ENCODE data around the gene TRAF4. TPM values are rescaled to one million over a fixed set of nuclear protein-coding genes. Genes with fewer than 3 reads are reported as not detected.
"Not testable (repeated sequence)": the region's sequence is repeated elsewhere in the genome, so short reads cannot be mapped to it uniquely, and the experiment has no call there.

Gene TRAF4
- total RNA-seq, 2 experiments from 2014 or later, result 66.0 to 78.4 TPM

DNA sequence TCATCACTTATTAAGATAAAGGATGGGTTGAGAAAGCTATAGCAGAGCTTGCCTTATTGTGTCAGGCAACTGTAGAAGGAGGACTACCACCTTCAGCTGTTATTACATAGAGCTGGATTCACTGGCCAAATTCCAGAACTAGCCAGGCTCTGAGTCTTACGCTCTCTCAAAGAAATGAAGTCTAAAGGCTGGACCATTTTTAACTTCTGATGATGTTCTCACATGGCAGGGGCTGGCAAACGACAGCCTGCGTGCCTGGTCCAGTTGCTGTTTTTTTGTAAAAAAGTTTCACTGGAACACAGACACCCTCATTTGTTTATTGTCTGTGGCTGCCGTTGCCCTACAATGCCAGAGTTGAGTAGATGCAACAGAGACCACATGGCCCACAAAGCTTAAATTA is 21.2 kb downstream of the TRAF4 start:
- no peak overlapping the region for H3K27ac Mint-ChIP-seq

GRCh38 chr17:28773736-28774135 is 29.9 kb downstream of the TRAF4 start:
- H3K4me1 Mint-ChIP-seq (ENCODE audit: low read depth), result peaks cover 23% of the 10 kb centered on the region
- no peaks in the 10 kb centered on the region for H3K27me3 Mint-ChIP-seq (ENCODE audit: low read depth)
- ChIA-PET POLR2A (no interaction called here), CTCF (interaction anchor here (0.7 to 5.9 kb wide), 7 partner anchors 8 to 144 kb away, joined by 3 to 83 read pairs (median 3); partner anchors contain the start of genes RPL23A and TLCD1)
- H3K9me3 Mint-ChIP-seq (ENCODE audit: insufficient read depth), result no peaks in the 10 kb centered on the region
- H3K4me3 Mint-ChIP-seq, result no peak overlapping the region
- H3K36me3 Mint-ChIP-seq (ENCODE audit: low read depth), result peaks cover 7% of the 10 kb centered on the region
- H3K27ac Mint-ChIP-seq, result no peak overlapping the region
- no peak for ATAC-seq
- DNase-seq, result no peak

More for the DNA sequence above, 21.2 kb downstream of the TRAF4 start:
- Mint-ChIP-seq H3K27me3 (ENCODE audit: low read depth) (no peaks in the 10 kb centered on the region), H3K4me1 (ENCODE audit: low read depth) (peaks cover 16% of the 10 kb centered on the region), H3K9me3 (ENCODE audit: insufficient read depth) (no peaks in the 10 kb centered on the region), H3K36me3 (ENCODE audit: low read depth) (peaks cover 19% of the 10 kb centered on the region), H3K4me3 (no peak overlapping the region)
- ChIA-PET CTCF (interaction anchor here (0.6 to 7.6 kb wide), 24 partner anchors 9 to 347 kb away, joined by 3 to 133 read pairs (median 14); partner anchors contain the start of genes DHRS13, FAM222B, FLOT2 and PHF12), POLR2A (interaction anchor here (1.4 kb wide), 1 partner anchor 129 kb away, joined by 4 read pairs; no protein-coding TSS in a partner anchor)
- DNase-seq, result no peak
- ATAC-seq, result no peak

DNA sequence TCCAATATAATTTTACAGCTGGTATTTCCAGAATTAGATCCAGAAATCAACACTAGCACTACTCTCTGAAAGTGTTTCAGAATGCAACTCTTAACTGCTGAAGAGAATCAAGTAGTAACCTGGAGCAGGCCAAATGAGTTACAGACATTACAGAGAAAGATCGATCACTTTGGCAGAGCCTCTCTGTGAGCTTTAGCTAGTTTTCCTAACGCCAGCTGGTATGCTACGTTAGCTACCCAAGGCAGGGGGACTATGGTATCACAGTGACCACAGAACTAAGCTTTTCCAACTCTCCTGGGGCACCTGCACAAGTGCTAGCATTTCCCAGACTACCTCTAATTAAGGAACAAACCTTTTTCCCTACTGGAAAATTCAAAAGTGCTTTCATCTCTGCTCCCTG is 30.4 kb downstream of the TRAF4 start:
- no peak overlapping the region for H3K27ac Mint-ChIP-seq
- H3K4me3 Mint-ChIP-seq, result no peak overlapping the region
- DNase-seq (no peak), ATAC-seq (no peak)
- peaks cover 28% of the 10 kb centered on the region for H3K4me1 Mint-ChIP-seq (ENCODE audit: low read depth)
- no peaks in the 10 kb centered on the region for H3K9me3 Mint-ChIP-seq (ENCODE audit: insufficient read depth)
- CTCF ChIA-PET, result interaction anchor here (0.7 to 5.9 kb wide), 7 partner anchors 8 to 343 kb away, joined by 3 to 83 read pairs (median 3); partner anchors contain the start of gene TLCD1
- H3K36me3 Mint-ChIP-seq (ENCODE audit: low read depth), result peaks cover 11% of the 10 kb centered on the region
- H3K27me3 Mint-ChIP-seq (ENCODE audit: low read depth), result no peaks in the 10 kb centered on the region
- POLR2A ChIA-PET, result no interaction called here

DNA sequence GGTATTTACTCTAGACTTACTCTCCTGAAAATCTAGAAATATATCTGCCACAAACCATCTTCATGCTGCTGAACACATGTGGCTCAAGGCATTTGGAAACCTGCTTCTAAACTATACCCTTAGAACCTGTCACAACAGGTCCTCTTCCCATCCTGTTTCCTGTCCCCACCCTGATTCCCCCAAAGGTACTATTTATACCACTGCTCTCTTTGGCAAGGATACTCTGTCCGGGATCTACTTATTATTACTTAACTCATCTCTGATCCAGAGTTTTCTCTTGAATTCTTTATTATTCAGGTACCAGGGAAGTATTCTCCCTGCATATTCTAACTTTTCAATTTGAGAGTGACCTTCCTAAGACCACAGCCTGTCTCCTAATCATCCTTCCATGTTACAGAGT is 33.4 kb downstream of the TRAF4 start:
- ATAC-seq, result no peak
- Mint-ChIP-seq H3K4me3 (no peak overlapping the region), H3K4me1 (ENCODE audit: low read depth) (peaks cover 28% of the 10 kb centered on the region), H3K36me3 (ENCODE audit: low read depth) (peaks cover 13% of the 10 kb centered on the region), H3K9me3 (ENCODE audit: insufficient read depth) (no peaks in the 10 kb centered on the region), H3K27ac (peak overlapping the region; percentile 34), H3K27me3 (ENCODE audit: low read depth) (no peaks in the 10 kb centered on the region)
- ChIA-PET CTCF (interaction anchor here (1.2 to 5.9 kb wide), 3 partner anchors 13 to 50 kb away, joined by 3 to 83 read pairs (median 10); no protein-coding TSS in a partner anchor), POLR2A (interaction anchor here (0.7 kb wide), 1 partner anchor 83 kb away, joined by 3 read pairs; no protein-coding TSS in a partner anchor)
- DNase-seq, result no peak

- CTCF ChIA-PET, result interaction anchor here (2.3 kb wide), 1 partner anchor 16 kb away, joined by 10 read pairs; no protein-coding TSS in a partner anchor
- H3K9me3 Mint-ChIP-seq (ENCODE audit: insufficient read depth), result not testable (repeated sequence)
These were observed 35.8 kb downstream of the TRAF4 start for GRCh38 chr17:28779601-28780000.

DNA sequence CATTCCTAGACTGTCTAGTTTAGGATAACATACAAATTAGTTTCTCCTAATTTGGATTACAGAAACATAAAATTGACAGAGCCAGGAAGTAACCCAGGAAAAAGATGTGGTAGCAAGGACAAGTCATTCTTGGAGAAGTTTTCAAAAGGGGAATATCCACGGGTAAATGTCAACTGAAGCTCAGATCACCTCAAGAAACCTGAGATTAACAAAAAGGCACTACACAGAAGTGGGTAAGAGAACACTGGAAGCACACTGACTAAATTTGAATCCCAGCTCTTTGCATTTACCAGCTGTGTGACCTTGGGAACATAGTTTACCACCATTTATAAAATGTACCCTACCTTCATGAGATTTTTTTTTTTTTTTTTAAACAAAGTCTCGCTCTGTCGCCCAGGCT is 39.4 kb downstream of the TRAF4 start:
- Mint-ChIP-seq H3K4me1 (ENCODE audit: low read depth) (peaks cover 10% of the 10 kb centered on the region), H3K36me3 (ENCODE audit: low read depth) (peaks cover 8% of the 10 kb centered on the region), H3K27me3 (ENCODE audit: low read depth) (no peaks in the 10 kb centered on the region), H3K27ac (no peak overlapping the region), H3K9me3 (ENCODE audit: insufficient read depth) (no peaks in the 10 kb centered on the region), H3K4me3 (no peak overlapping the region)
- DNase-seq, result no peak
- no peak for ATAC-seq
- ChIA-PET POLR2A (no interaction called here), CTCF (no interaction called here)

More at GRCh38 chr17:28779601-28780000, 35.8 kb downstream of the TRAF4 start:
- peaks cover 24% of the 10 kb centered on the region for H3K4me1 Mint-ChIP-seq (ENCODE audit: low read depth)
- not testable (repeated sequence) for H3K36me3 Mint-ChIP-seq (ENCODE audit: low read depth); H3K27ac Mint-ChIP-seq; ATAC-seq; H3K27me3 Mint-ChIP-seq (ENCODE audit: low read depth); H3K4me3 Mint-ChIP-seq; DNase-seq
- POLR2A ChIA-PET, result interaction anchor here (0.7 kb wide), 2 partner anchors 10 to 52 kb away, joined by 3 read pairs; no protein-coding TSS in a partner anchor

- Mint-ChIP-seq H3K27ac (no peak overlapping the region), H3K27me3 (ENCODE audit: low read depth) (no peaks in the 10 kb centered on the region)
- POLR2A ChIA-PET, result interaction anchor here (0.5 kb wide), 1 partner anchor 106 kb away, joined by 3 read pairs; no protein-coding TSS in a partner anchor
These were observed 44.3 kb downstream of the TRAF4 start for GRCh38 chr17:28788100-28788499.

DNA sequence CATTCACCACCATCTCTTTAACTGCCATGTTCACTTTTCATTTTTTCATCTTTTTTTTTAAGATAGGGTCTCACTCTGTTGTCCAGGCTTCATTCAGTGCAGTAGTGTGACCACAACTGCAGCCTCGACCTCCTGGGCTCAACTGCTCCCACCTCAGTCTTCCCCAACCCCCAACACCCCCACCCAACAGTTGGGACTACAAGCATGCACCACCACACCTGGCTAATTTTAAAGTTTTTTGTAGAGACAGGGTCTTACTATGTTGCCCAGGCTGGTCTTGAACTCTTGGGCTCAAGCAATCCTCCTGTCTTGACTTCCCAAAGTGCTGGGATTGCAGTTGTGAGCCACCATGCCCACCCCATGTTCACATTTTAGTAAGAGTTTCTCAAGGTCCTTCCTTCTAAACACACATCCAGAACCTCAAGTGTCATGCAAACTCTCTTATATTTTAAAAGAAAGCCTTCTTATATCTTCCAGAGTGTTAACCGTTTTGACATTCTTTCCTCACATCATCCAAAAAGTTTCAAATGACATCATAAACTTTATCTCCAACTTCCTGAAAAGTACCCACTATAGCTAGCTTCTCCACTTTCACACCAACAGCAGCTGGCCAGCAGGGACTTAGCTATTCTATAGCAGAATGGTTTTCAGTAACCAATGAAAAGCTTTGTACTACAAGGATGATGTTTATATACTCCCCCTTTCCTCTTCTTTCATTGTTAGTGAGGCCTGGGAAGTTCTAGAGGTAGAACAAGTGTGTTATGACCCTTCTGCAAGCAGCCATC is 49.3 kb downstream of the TRAF4 start:
- Mint-ChIP-seq H3K27me3 (ENCODE audit: low read depth) (no peaks in the 10 kb centered on the region), H3K27ac (no peak overlapping the region), H3K4me1 (ENCODE audit: low read depth) (peaks cover 3% of the 10 kb centered on the region), H3K4me3 (no peak overlapping the region), H3K36me3 (ENCODE audit: low read depth) (no peaks in the 10 kb centered on the region), H3K9me3 (ENCODE audit: insufficient read depth) (no peaks in the 10 kb centered on the region)
- POLR2A ChIA-PET, result interaction anchor here (0.6 kb wide), 1 partner anchor 506 kb away, joined by 3 read pairs; no protein-coding TSS in a partner anchor
- CTCF ChIA-PET, result interaction anchor here (0.7 to 1.5 kb wide), 6 partner anchors 9 to 49 kb away, joined by 3 to 4 read pairs (median 3); no protein-coding TSS in a partner anchor
- DNase-seq (no peak), ATAC-seq (no peak)

More at GRCh38 chr17:28788100-28788499, 44.3 kb downstream of the TRAF4 start:
- Mint-ChIP-seq H3K9me3 (ENCODE audit: insufficient read depth) (no peaks in the 10 kb centered on the region), H3K4me3 (no peak overlapping the region), H3K36me3 (ENCODE audit: low read depth) (no peaks in the 10 kb centered on the region), H3K4me1 (ENCODE audit: low read depth) (no peaks in the 10 kb centered on the region)
- ATAC-seq (no peak), DNase-seq (no peak)
- CTCF ChIA-PET, result interaction anchor here (5.8 kb wide), 1 partner anchor 25 kb away, joined by 34 read pairs; no protein-coding TSS in a partner anchor

DNA sequence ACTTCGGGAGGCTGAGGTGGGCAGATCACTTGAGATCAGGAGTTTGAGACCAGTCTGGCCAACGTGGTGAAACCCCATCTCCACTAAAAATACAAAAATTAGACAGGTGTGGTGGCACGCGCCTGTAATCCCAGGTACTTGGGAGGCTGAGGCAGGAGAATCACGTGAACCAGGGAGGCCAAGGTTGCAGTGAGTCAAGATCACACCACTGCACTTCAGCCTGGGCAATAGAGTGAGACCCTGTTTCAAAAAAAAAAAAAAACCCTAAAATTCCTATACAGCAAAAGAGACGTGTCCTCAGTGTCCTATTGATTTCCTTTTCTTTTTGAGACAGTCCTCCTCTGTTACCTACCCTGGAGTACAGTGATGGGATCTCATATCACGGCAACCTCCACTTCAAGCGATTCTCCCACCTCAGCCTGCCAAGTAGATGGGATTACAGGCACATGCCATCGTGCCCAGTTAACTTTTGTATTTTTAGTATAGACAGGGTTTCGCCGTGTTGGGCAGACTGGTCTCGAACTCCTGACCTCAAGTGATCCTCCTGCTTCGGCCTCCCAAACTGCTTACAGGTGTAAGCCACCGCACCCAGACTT is 51.1 kb downstream of the TRAF4 start:
- POLR2A ChIA-PET; ATAC-seq; H3K4me1 Mint-ChIP-seq (ENCODE audit: low read depth); CTCF ChIA-PET; DNase-seq; H3K27me3 Mint-ChIP-seq (ENCODE audit: low read depth); H3K27ac Mint-ChIP-seq; H3K4me3 Mint-ChIP-seq; H3K36me3 Mint-ChIP-seq (ENCODE audit: low read depth); H3K9me3 Mint-ChIP-seq (ENCODE audit: insufficient read depth): not testable (repeated sequence)

DNA sequence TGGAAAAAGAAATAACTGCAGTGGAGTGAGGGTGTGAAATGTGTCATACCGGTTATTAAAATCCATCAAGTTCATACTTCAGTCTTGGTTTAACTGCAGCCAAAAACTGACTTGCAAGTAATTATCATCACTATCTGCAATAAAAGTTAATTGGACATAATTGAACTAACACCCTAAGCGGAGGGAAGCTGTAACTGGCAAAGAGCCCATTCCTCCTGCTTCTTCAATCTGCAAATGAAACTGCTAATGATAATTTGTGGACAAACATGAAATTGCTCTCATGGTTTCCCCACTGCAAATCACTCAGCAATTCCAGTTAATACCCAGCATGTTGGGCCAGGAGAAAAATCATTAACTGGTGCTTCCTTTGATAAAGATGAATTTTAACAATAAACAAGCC is 52.3 kb downstream of the TRAF4 start:
- H3K27ac Mint-ChIP-seq, result no peak overlapping the region

More for the DNA sequence above, 52.3 kb downstream of the TRAF4 start:
- DNase-seq, result no peak
- no peak for ATAC-seq
- Mint-ChIP-seq H3K4me3 (no peak overlapping the region), H3K4me1 (ENCODE audit: low read depth) (peaks cover 3% of the 10 kb centered on the region), H3K36me3 (ENCODE audit: low read depth) (no peaks in the 10 kb centered on the region), H3K9me3 (ENCODE audit: insufficient read depth) (no peaks in the 10 kb centered on the region), H3K27me3 (ENCODE audit: low read depth) (no peaks in the 10 kb centered on the region)
- POLR2A ChIA-PET, result interaction anchor here (0.6 to 1.1 kb wide), 2 partner anchors 130 to 155 kb away, joined by 3 read pairs; partner anchors contain the start of gene PHF12
- CTCF ChIA-PET, result no interaction called here
